C1 segment of cervical spinal cord (tissue), 14 donors: Measurements from ENCODE around the gene PGF.
"Not testable (repeated sequence)": the region's sequence is repeated elsewhere in the genome, so short reads cannot be mapped to it uniquely, and the experiment has no call there.

Source experiments
- DNase-seq, 14 donors: peaks; one replicate each; lab custom pipeline; 2025; lab: John Stamatoyannopoulos, UW

PGF gene

DNA sequence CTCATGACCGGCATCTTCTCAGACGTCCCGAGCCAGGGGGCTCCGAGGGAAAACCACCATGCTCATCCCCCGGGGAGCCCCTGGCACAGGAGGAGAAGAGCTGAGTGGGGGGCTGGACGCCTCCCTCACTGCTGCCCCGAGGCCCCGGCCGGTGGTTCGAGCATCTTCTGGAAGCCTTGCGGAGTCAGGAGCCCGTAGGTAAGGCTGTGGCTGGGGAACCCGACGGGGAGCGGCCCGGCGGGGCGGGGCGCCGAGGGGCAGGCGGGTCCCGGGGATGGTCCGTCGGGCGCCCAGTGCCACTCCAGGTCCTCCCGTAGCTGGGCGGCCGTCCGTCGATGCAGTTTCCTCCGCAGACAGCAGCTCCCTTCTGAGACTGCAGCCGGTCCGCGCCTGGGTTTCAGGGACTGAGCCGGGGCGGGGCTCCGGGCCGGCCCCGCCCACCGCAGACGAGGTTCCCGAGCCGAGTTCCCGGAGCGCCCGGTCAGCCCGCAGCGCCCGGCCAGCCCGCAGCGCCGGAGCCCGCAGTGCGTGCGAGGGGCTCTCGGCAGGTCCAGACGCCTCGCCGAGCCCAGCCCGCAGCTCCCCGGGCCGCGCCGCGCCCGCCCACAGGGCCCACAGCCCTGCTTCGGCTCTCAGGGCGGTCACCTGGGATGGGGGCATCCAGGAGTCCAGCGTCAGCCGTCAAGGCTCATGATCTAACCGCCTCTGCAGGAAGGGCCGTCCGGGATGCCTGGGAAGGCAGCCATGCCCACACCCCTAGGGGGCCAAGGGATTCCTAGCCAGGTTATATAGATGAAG, at the start of gene PGF:
PGF (minus strand) TSS at position 369 of the 798 bp plus-strand sequence; CDS start at position 14, 355 bp downstream.
- peak in 4 of 14 donors; percentile 8 to 45 (median 27) for DNase-seq

DNA sequence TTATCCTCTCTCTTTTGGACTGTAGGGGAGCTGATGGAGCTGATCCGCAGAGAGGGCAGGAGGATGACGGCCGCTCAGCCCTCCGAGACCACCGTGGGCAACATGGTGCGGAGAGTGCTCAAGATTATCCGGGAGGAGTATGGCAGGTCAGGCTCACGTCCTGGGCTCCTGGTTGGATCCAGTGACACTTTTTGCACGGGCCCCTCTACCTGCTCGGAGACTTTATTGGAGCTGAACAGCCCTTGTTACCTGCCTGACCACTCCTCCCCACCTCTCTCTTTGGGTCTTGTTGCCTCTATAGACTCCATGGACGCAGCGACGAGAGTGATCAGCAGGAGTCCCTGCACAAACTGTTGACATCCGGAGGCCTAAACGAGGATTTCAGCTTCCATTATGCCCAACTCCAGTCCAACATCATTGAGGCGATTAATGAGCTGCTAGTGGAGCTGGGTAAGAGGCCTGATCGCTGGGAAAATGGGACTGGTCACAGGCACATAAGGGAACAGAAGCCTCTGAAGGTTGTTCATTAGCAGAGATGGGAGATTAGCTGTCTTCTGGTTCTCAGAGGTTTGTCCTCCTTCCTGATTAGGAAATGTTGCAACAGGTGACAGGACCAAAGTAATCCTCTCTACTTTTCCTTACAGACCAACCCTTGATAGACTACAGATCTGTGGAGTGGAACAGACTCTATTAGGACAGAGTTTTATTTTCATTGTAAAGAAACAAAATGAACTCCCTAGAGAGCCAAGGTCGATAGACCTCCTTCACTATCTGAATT, 48.0 kb upstream of the PGF start:
- no peak for DNase-seq

DNA sequence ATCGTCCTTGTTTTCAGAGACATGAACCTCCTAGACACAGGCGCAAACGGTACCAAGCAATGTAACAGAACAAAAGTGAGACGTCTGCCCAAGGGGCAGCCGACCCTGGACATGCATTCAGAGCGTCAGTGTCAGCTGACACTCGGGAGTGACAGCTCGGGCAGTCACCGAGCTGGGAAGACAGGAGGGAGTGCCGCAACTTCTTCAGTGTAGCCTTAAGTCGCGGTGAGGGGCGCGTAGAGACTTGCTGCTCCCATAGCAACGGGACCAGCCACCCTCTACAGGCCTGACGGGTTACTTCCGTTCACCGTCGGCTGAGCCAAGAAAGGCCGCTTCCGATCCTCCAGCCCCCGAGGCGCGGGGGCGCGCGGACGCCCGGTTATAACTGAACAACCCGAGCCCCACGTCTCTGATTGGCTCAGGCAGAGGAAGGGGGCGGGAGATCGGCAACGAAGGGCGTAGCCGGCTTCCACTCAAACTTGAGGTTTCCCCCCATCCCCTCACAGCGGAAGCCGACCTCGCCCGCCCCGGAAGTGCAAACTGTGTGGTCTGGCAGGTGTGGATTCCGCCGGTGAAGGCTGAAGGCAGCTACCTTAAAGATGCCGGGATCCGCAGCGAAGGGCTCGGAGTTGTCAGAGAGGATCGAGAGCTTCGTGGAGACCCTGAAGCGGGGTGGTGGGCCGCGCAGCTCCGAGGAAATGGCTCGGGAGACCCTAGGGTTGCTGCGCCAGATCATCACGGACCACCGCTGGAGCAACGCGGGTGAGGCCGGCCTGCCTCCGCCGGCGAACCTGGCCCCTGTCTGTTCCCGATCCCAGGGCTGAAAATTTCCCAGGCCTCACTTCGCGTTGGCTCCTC, 47.2 kb upstream of the PGF start, which contains the start of gene EIF2B2:
EIF2B2 (plus strand) TSS at position 530 of the 858 bp plus-strand sequence; CDS start at position 600, 70 bp downstream.
- peak; percentile 68 to 98 (median 93) for DNase-seq

DNA sequence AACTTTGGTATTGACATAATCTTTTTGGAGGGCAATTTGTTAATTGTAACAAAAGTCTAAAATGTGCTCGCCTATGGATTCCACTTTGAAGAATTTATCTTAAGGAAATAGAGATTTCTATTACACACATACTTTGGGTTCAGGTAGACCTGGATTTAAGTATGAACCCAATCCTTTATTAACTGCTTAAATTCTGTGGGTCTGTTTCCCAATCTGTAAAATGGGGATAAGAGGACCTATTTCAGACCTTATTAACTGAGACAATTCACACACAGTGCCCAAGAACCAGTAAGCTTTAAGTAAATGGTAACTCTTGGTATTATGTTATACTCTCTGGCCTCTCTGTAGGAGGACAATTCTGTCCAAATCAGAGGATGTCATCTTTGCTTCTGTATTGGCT, 46.5 kb upstream of the PGF start:
- DNase-seq: no peak

DNA sequence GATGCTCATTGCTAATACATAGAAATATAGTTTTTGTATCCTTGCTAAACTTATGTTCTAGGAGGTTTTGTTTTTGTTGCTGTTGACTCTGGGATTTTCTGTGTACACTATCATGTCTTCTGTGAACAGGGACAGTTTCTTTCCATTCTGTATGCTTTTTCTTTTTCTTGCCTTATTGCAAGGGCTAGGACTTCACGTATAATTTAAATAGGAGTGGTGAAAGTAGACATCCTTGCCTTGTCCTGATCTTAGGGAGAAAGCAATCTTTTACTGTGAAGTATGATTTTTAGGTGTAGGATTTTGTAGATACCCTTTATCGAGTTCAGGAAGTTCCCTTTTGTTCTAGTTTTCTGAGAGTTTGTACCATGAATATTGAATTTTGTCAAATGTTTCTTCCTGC, 45.9 kb upstream of the PGF start:
- DNase-seq: no peak

DNA sequence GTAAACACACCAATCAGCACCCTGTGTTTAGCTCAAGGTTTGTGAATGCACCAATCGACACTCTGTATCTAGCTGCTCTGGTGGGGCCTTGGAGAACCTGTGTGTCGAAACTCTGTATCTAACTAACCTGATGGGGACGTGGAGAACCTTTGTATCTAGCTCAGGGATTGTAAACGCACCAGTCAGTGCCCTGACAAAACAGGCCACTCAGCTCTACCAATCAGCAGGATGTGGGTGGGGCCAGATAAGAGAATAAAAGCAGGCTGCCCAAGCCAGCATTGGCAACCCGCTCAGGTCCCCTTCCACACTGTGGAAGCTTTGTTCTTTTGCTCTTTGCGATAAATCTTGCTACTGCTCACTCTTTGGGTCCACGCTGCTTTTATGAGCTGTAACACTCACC, 40.4 kb upstream of the PGF start:
- not testable (repeated sequence) for DNase-seq

DNA sequence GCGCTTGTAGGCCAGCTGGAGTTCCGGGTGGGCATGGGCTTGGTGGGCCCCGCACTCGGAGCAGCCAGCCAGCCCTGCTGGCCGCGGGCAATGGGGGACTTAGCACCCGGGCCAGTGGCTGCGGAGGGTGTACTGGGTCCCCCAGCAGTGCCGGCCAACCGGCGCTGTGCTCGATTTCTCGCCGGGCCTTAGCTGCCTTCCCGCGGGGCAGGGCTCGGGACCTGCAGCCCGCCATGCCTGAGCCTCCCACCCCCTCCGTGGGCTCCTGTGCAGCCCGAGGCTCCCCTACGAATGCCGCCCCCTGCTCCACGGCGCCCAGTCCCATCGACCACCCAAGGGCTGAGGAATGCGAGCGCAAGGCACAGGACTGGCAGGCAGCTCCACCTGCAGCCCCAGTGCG, 38.8 kb upstream of the PGF start:
- DNase-seq: not testable (repeated sequence)

DNA sequence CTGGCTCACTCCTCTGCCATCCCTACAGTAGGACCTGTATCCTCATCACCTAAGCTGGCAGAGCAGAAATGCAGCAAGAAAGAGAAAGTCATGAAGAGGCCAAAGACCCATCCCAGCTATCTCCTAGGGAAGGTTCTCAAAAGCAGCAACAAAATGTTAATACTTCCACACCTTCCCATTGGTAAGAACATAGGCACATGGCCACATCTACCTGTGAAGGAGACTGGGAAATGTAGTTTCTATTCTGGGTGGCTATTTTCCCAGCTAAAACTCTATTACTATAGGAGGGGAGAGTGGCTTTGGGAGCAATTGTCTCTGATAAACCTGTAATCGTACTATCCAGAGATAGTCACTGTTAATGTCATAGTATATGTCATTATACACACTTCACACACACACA, 33.6 kb upstream of the PGF start:
- no peak for DNase-seq

DNA sequence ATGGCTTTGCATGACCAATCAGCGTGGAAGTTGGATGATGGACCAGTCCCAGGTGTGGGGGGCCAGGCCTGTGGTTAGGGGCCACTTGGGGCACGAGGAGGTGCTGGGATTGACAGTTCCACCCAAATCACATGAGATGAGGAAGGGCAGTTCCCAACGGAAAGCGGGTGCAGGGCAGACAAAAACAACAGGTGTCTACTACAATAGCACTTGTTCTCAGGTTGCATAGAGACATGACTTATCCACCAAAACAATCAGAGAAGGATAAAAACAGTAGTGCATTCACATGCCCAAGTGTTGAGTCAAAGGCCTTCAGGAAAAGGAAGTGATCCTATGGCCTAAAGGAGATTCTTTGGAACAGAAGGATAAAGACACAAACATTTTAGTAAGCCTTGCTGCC, 32.7 kb upstream of the PGF start:
- no peak for DNase-seq

DNA sequence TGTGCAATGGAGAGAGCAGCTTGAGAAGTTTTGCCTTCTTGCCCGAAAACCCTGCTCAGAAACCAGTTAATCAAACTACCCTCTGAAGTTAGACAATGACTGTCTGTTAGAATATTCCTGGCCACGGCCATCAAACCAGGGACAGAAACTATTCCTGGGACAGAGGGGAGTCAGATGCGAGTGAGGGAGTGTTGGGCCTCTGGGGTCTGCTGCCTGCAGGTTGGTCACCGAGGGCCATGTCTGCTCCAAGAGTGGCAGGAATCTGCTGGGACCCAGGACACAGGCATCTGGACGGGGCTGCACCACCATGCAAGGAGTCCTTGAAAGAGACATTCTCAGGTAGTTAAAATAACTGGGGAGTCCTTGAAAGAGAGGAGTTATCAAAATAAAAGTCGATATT, 30.4 kb upstream of the PGF start:
- DNase-seq: no peak

DNA sequence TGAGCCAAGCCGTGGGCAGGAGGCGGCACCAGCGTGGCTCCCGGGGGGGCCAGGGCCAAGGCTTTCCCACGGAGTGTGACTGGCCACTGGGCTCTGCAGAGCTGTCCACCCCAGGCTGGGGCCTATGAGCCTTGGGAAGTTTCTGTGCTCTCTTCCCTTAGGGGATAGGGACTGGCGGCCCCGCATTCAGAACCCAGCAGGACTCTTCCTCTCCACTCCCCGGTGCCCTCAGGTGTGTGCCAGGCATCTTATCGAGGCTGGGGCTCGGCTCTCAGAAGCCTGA, 29.6 kb upstream of the PGF start:
- no peak for DNase-seq

DNA sequence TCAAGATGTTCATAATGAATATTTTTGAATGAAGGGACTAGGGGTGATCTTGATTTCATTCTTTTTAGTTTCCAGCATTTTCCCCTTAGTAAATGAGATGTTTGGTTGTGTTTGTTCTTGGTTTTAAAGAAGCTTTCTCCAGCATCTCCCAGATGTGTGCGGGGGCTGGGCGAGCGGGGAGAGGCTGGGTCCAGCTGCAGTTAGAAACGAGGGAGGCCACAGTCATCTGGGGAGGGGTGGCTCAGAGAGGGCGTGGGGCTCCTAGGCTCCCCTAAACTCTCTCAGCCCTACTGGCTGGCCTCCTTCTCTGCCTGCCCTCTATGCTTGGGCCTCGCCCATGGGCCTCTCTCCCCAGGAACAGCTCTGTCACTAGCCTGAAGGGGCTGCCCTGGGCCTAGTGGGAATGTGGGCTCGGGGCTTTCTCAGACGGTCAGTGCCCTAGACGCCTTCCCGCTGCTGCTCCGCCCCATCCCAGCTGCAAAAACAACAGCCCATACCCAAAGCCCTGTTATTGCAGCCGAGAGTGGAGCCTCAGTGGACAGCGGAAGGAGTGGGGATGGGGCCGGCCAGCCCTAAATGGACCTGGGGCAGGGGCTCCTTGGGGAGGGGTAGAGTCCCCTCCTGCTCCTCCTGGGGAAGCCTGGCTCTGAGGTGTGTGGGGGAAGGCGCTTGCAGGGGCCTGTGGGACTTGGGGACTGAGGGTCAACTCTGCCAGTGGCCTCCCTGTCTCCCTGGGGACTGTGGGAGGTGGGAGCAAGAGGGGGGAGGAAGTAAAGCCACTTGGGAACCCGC, 29.0 kb upstream of the PGF start:
- no peak for DNase-seq

DNA sequence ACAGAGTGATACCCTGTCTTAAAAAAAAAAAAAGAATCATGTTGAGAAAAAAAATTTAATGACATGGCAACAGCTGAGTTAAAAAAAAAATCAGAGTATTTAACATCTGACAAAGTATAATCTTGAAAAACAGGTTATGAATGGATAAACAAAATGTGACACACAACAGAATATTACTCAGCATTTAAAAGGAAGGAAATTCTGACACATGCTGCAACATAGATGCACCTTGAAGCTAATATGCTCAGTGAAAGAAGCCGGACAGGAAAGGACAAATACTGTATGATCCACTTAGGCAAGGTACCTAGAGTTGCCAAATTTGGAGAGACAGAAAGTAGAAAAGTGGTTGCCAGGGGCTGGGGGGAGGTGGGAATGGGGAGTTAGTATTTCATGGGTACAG, 27.9 kb upstream of the PGF start:
- DNase-seq: no peak

DNA sequence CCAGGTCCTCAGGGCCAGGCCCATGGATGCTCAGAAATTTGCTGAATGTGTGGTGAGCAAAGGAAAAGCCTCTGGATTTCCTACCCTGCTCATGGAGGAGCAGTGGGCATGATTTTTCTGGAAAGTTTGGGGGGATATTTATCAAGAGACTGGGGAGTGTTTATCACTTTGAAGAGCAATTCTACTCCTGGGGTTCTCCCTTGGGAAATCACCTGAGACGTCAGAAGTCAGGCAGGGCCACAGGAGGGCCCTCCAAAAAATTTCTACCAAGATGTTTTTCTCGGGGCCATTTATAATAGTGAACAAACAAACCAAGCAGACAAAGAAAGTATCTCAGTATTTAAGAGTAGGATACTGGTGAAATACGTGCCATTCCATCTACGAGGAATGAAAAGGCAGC, 27.3 kb upstream of the PGF start:
- no peak for DNase-seq

DNA sequence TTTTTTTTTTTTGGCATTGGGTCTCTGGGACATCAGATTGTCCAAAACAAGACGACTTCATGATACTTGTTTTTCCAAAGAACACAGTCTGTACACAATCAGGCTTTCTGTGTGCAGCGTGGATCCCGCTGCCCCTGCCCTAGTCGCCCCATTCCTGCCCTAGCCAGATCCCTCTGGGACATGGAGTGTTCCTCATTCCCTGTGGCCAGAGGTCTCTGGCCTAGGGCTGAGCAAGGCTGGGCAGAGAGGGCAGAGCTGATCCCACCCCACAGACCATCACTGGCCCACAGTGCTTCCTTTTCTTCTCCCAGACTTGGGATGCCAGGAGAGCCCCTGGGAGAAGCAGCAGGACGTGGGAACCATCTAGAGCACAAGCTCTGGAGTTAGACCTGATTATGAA, 26.4 kb upstream of the PGF start:
- no peak for DNase-seq

DNA sequence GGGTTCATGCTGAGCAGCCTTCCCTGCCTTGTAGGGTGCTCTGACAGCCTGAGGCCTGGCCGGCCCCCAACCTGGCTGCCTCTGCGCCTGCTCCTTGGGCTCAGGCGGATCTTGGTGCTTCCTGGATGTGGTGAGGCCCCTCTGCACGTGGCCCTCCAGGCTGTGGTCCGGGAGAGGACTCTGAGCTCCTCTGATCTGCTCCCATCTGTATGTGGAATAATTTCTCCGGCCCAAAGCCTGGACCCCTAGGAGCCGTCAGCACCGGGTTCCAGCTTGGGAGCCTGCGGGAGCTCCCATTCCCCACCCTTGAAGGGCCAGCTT, 26.0 kb upstream of the PGF start:
- no peak for DNase-seq

DNA sequence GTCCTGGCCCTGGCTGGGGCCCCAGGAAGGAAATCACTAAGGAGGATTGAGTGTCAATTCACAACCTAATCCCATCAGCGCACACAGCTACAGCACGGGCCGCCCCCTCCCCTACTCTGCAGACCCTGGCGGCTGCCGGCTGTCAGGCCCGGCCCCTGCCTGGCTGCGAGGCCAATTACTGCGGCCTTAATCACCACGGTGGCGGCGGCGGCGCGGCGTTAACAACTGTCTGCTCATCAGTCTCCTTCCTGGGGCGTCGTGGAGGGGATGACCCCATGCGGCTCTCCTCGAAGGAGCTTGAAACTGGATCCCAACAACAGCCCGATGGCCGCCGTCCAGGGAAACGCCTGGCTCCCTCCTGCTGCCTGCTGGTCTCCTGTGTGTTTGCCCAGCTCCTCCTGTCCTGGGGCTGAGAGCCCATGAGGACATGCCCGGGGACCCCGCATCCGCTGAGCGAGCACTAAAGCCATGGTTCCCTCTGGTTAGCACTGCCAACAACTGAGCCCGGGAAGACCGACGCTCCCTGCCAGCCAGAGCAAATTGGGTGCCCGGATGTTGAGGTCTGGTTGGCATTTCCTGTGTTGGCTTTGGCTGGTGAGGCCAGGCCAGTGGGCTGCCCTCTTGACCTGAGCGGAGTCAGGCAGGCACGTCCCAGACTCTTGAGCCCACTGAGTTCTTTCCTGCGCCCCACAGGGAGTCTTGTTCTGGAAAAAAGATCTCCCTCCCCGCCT, 25.5 kb upstream of the PGF start:
- peak in 1 of 14 donors; percentile 10 for DNase-seq

DNA sequence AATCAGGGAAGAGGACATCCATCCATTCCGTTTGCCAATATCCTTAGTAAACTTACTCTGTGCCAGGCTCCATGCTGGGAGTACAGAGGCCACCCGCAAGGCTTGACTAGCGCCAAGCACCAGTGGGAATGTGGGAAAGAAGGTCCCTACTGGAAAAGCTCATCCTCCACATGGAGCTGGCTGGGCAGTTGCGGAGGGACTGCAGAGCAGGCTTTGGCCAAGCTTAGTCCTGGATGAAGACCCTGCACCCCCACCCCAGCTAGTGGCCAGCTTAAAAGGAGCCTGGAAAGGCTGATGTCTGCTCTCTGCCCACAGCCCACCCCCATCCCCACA, 25.0 kb upstream of the PGF start:
- DNase-seq: no peak

DNA sequence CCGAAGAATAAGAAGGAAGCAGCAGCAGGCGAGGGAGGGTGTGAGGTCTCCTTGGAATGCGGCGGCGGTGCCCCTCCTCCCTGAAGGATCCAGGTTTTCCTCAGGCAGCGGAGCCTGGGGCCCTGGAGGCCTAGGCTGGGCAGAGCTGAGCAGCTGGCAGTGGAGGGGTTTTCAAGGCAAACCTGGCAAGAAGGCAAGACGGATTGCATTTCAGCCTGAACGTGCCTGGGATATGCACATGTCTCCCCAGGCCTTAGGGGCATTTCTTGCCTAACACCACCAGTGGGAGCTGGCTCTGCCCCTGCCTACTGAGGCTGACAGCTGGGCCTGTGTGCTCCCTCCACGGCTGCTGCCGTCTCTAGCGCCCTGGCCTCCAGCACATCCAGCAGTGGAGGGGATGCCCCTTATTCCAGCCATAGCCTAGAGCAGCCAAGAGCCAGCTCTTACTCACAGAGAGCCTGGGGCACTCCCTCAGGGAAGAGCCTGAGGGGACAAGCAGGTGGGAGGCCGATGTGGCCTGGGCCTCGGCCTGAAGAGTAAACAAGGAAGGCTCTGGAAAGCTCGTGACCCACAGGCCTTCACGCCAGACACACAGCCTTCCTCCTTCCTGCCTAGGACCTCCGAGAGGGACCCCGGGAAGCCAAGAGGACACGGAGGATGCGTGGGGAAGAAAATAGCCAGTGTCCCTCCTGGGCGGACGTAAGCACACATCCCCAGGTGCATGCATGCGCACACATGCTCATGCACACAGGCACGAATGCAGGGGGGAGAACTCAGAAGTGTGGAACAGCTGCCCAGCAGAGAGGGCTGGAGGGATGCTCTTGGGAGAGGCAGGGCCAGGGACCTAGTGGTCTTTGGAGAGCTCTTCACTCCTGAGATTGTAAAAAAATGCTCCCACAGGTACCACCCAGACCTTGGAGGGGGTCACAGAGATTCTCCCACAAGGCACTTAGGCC, 24.3 kb upstream of the PGF start:
- DNase-seq: no peak

DNA sequence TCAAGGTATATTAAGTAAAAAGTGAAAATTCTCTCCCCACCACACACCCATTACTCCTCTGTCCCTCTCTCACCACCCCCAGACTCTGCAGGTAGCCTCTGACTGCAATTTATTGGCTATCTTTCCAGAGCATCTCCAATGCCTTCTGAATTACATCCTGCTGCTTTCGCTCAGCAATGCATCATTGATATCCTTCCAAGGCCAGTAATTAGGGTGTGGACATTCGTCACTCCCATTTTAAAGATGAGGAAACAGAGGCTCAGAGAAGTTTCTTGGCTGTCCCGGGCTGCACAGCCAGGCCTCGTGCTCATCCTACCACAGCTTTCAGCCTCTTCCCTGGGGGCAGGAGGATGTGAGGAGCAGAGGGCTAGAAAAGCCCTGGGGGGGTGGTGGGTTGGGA, 23.6 kb upstream of the PGF start:
- no peak for DNase-seq
